HL-60/S4 (cell line): ENCODE measurements around the gene DHRS1.
"Not testable (repeated sequence)": the region's sequence is repeated elsewhere in the genome, so short reads cannot be mapped to it uniquely, and the experiment has no call there.

Source experiments
- in situ Hi-C: fragments of 300-500 bp; cut with MboI; formaldehyde crosslinking; loops from 2 replicates; pipeline ENCODE4 v1.14.3; 2022; ENCODE audit warnings: low sequenced_read_pairs

The DHRS1 gene

DNA sequence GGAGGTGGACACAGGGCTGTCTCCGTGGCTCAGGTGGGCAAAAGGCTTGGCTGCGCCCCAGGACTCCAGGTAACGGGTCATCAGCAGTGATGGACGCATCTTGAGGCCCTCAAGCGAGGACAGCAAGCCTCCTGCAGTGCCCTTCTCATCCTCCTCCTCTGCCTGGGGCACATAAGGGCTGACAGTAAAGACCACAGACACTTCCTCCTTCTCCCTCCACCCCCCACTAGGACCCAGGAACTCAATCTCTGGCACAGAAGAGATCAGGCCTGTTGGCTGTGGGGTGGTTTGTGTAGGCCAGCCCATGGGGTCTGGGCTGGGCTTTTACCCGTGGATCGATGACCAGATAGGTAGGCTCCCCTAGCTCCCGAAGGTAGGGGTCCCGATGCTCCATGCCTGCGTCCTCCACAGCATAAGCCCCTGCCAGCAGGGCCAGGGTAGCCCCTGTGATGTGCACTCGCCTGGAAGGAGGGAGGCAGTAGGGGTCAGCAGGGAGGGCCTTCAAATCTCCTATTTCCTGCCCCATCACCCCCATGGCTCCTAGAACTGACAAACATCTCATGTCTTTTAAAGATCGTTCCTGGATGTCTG lies 29.6 kb upstream of the DHRS1 start:
- in situ Hi-C loops: no loop called here

DNA sequence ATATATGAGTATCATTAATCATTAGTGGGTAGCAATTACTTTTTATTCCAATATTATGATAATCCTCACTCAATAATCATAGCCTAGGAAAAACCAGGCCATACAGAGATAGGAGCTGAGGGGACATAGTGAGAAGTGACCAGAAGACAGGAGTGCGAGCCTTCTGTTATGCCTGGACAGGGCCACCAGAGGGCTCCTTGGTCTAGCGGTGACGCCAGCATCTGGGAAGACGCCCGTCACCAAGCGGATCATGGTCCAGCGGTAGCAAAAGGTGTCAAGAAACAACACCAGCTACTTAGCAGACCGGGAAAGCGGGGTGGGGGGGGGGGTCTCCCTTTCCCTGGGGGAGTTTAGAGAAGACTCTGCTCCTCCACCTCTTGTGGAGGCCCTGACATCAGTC lies 28.3 kb upstream of the DHRS1 start:
- in situ Hi-C loops: not testable (repeated sequence)

- in situ Hi-C loops: no loop called here
These were observed 27.7 kb upstream of the DHRS1 start for GRCh38 chr14:24327303-24327702.

- in situ Hi-C loops: no loop called here
These were observed 26.4 kb upstream of the DHRS1 start for GRCh38 chr14:24325963-24326362.

DNA sequence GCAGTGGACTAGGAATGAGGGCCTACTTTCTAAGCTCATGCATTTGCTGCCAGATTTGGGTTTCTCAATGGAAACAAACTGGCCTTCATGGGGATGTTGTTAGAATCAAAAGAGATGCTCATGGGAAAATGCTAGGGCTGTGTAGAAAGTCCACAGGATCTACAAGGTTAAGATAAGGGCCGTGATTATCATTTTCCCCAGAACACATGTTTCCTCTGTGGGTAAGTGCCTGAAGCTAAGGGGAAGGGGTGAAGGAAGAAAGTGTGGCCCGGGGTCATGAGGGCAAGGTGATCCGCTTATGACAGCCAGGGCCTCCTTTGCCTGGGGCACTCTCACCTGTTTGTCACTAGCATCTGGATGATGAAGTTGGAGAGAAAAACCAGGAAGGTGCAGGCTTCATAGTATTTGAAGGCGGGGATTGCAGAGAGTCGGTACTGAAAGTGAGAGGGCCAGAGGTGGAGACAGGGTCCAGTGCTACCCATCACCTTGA lies 25.5 kb upstream of the DHRS1 start:
- in situ Hi-C loops: no loop called here

DNA sequence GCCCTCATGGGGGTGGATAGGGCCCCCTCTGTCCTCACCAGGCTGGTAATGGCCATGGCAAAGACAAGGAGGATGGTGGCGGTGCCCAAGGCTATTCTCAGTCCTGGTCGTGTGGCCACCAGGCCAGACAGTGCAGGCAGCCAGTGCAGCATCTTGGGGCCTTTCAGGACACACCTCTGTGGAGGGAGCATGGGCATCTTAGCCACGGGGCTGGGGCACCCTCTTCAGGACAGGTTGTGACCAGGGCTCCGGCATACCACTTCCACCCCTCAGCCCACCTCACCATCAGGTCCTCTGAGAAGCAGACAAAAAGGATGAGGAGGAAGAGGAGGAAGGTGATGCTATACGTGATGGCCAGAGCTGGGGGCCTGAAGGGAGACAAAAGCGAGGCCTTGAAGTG lies 24.4 kb upstream of the DHRS1 start:
- in situ Hi-C loops: no loop called here

DNA sequence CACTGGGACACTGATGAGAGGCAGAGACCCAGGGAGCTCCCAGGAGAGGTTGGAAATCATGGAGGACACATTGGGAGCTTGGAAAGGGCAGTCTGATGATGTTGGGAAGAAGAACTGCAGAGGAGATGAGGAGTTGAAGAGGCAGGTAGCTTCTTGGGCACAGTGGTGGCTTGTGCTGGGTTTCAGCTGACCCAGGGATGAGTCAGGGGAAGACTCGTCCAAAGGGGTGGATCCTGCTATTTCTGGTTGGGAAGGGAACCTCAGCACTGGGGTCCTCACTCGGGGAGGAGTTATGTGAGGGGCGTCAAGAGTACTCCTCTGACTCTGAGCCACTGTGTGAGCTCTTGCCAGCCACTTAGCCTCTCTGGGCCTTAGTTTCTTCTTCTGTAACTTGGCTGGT lies 23.8 kb upstream of the DHRS1 start:
- in situ Hi-C loops: no loop called here

DNA sequence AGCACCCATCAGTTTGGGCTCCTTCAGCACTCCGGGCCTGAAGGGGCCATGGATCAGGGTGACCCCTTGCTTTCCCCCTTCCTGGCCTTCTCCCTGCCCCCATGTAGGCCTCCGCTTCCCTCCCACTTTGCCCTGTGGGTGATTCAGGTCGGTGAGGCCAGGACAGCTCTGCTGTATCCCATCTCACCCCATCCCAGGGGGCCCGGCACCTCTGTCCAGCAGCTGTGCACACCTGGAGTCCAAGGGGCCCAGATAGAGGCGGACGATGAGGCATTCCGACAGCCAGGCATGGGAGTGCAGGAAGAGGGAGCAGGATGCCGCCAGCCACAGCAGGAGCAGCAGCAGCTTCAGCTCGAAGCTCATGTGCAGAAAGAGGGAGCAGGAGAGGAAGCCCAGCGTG lies 23.1 kb upstream of the DHRS1 start:
- in situ Hi-C loops: no loop called here

- in situ Hi-C loops: no loop called here
These were observed 21.8 kb upstream of the DHRS1 start for GRCh38 chr14:24321212-24321975.

- in situ Hi-C loops: no loop called here
These were observed 17.8 kb upstream of the DHRS1 start for GRCh38 chr14:24317141-24317928.

GRCh38 chr14:24316597-24316950 lies 17.0 kb upstream of the DHRS1 start:
- in situ Hi-C loops: no loop called here

- in situ Hi-C loops: no loop called here
These were observed 16.4 kb upstream of the DHRS1 start for GRCh38 chr14:24315807-24316596.

GRCh38 chr14:24315243-24315806 lies 15.7 kb upstream of the DHRS1 start:
- in situ Hi-C loops: no loop called here

GRCh38 chr14:24314377-24315193 lies 15.0 kb upstream of the DHRS1 start:
- in situ Hi-C loops: no loop called here

DNA sequence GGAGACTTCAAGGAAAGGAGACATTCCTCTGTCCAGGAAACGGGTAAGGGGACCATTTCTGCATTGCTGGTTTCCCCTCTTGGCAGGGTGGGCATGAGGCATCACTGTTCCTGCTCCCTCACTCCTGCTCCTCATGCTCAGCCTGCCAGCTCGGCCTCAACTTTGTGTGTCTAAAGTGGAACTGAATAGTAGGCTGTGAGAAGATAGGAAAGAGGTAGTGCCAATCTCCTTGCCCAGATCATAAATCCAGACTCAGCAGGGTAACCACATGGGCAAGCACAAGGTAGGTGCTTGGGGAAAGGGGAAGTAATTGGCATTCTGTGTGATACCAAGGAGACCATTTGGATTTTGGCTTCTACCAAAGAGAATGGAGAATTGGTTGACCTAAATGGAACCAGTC lies 14.3 kb upstream of the DHRS1 start:
- in situ Hi-C loops: no loop called here

- in situ Hi-C loops: no loop called here
These were observed 13.3 kb upstream of the DHRS1 start for GRCh38 chr14:24312736-24313507.

GRCh38 chr14:24311837-24312615 lies 12.4 kb upstream of the DHRS1 start:
- in situ Hi-C loops: no loop called here
